Astrocyte (in vitro differentiated cells and primary cell): ENCODE results near the gene GSE1. TPM values are rescaled to one million over a fixed set of nuclear protein-coding genes. Genes with fewer than 3 reads are reported as not detected.

Experiments
- DNase-seq: peaks from one replicate; pipeline ENCODE4 v3.0.0-alpha.2; 2010; ENCODE audit warnings: low read depth
- FAIRE-seq: peaks from 2 replicates; lab custom pipeline; 2011; peaks lifted over from hg19 to GRCh38; lab: Jason Lieb, UNC
- H2AFZ ChIP-seq: 2 replicates; pipeline ENCODE4 v1.6.0; 2012; ENCODE audit warnings: low read depth, low read length, inconsistent platforms
- H3K27ac ChIP-seq: 2 replicates; pipeline ENCODE4 v1.5.1; 2011; ENCODE audit warnings: low read depth, low read length, inconsistent platforms
- H3K27me3 ChIP-seq: 2 replicates; pipeline ENCODE4 v1.6.0; 2011; ENCODE audit warnings: low read length, inconsistent platforms; ENCODE audit not compliant: insufficient read depth
- H3K36me3 ChIP-seq: 2 replicates; pipeline ENCODE4 v1.5.1; 2011; ENCODE audit warnings: low read length, inconsistent platforms; ENCODE audit not compliant: insufficient read depth
- H3K4me1 ChIP-seq: 2 replicates; pipeline ENCODE4 v1.5.1; 2011; ENCODE audit warnings: low read length, inconsistent platforms; ENCODE audit not compliant: insufficient read depth
- H3K4me2 ChIP-seq: 2 replicates; pipeline ENCODE4 v1.6.0; 2012; ENCODE audit warnings: low read length, inconsistent platforms
- H3K4me3 ChIP-seq: 2 replicates; pipeline ENCODE4 v1.5.1; 2011; ENCODE audit warnings: low read depth, mild to moderate bottlenecking, low read length, inconsistent platforms; ENCODE audit not compliant: insufficient read depth
- H3K79me2 ChIP-seq: 2 replicates; pipeline ENCODE4 v1.6.0; 2012; ENCODE audit warnings: mild to moderate bottlenecking, low read length, inconsistent platforms; ENCODE audit not compliant: insufficient read depth
- H3K9ac ChIP-seq: 2 replicates; pipeline ENCODE4 v1.6.0; 2012; ENCODE audit warnings: mild to moderate bottlenecking, low read length, inconsistent platforms
- H3K9me3 ChIP-seq: 2 replicates; pipeline ENCODE4 v1.5.1; 2012; ENCODE audit warnings: low read depth, mild to moderate bottlenecking, low read length, inconsistent platforms; ENCODE audit not compliant: insufficient read depth
- H4K20me1 ChIP-seq: 2 replicates; pipeline ENCODE4 v1.6.0; 2012; ENCODE audit warnings: low read length, inconsistent platforms; ENCODE audit not compliant: insufficient read depth
- H3K27ac Mint-ChIP-seq: one replicate; pipeline ENCODE4 v1.8.0; 2021; ENCODE audit warnings: mild to moderate bottlenecking, mixed read lengths; ENCODE audit not compliant: unreplicated experiment
- H3K27me3 Mint-ChIP-seq: one replicate; pipeline ENCODE4 v1.8.0; 2021; ENCODE audit warnings: low read depth, mixed read lengths; ENCODE audit not compliant: unreplicated experiment
- H3K36me3 Mint-ChIP-seq: one replicate; pipeline ENCODE4 v1.8.0; 2021; ENCODE audit warnings: low read depth, mixed read lengths; ENCODE audit not compliant: unreplicated experiment
- H3K4me1 Mint-ChIP-seq: one replicate; pipeline ENCODE4 v1.8.0; 2021; ENCODE audit warnings: low read depth, mixed read lengths; ENCODE audit not compliant: unreplicated experiment
- H3K4me3 Mint-ChIP-seq: one replicate; pipeline ENCODE4 v1.8.0; 2021; ENCODE audit warnings: mild to moderate bottlenecking, moderate library complexity, mixed read lengths; ENCODE audit not compliant: unreplicated experiment
- H3K9me3 Mint-ChIP-seq: one replicate; pipeline ENCODE4 v1.8.0; 2021; ENCODE audit warnings: mild to moderate bottlenecking, mixed read lengths; ENCODE audit not compliant: unreplicated experiment
- CTCF ChIP-seq: IDR thresholded peaks from 2 replicates; pipeline ENCODE4 v1.5.1; 2011; ENCODE audit warnings: low read depth, mild to moderate bottlenecking, inconsistent platforms, low read length, moderate library complexity; ENCODE audit not compliant: insufficient read depth
- EZH2 ChIP-seq: IDR thresholded peaks from 2 replicates; pipeline ENCODE4 v1.6.1; 2012; ENCODE audit warnings: mild to moderate bottlenecking, low read length, inconsistent platforms; ENCODE audit not compliant: insufficient read depth
- total RNA-seq: library from RNA; stranded (reverse); gene quantifications from 2 replicates; pipeline ENCODE4 v1.2.1, GENCODE V29; 2021

Gene GSE1
- total RNA-seq, 1 donor from 2014 or later: 35.0 TPM

GRCh38 chr16:85650844-85651628 is 37.9 kb downstream of the GSE1 start:
- H3K79me2 ChIP-seq: no peaks in the 10 kb centered on the region
- H3K4me1 ChIP-seq: peaks cover 16% of the 10 kb centered on the region
- no peak overlapping the region for H2AFZ ChIP-seq
- H4K20me1 ChIP-seq: peaks cover 51% of the 10 kb centered on the region
- no peaks in the 10 kb centered on the region for H3K27me3 ChIP-seq
- Mint-ChIP-seq H3K4me3 (no peak overlapping the region), H3K4me1 (peaks cover 3% of the 10 kb centered on the region), H3K9me3 (no peaks in the 10 kb centered on the region), H3K36me3 (peaks cover 9% of the 10 kb centered on the region), H3K27ac (no peak overlapping the region), H3K27me3 (no peaks in the 10 kb centered on the region)
- H3K36me3 ChIP-seq: no peaks in the 10 kb centered on the region
- DNase-seq (peak; percentile 4), FAIRE-seq (no peak)
- no peak overlapping the region for H3K4me2 ChIP-seq
- TF ChIP-seq EZH2: no peak
- no peak for TF ChIP-seq CTCF
- no peaks in the 10 kb centered on the region for H3K9me3 ChIP-seq
- no peak overlapping the region for H3K27ac ChIP-seq
- no peak overlapping the region for H3K9ac ChIP-seq
- no peak overlapping the region for H3K4me3 ChIP-seq

GRCh38 chr16:85651629-85652430 is 38.7 kb downstream of the GSE1 start:
- no peak overlapping the region for H3K9ac ChIP-seq
- H3K4me2 ChIP-seq: no peak overlapping the region
- peaks cover 3% of the 10 kb centered on the region for H3K4me1 Mint-ChIP-seq
- no peaks in the 10 kb centered on the region for H3K27me3 ChIP-seq
- H3K79me2 ChIP-seq: no peaks in the 10 kb centered on the region
- H3K4me1 ChIP-seq: peaks cover 16% of the 10 kb centered on the region
- H3K27me3 Mint-ChIP-seq: no peaks in the 10 kb centered on the region
- H3K27ac Mint-ChIP-seq: no peak overlapping the region
- peaks cover 49% of the 10 kb centered on the region for H4K20me1 ChIP-seq
- H3K9me3 Mint-ChIP-seq: no peaks in the 10 kb centered on the region
- no peak overlapping the region for H3K27ac ChIP-seq
- H3K4me3 ChIP-seq: no peak overlapping the region
- no peak overlapping the region for H2AFZ ChIP-seq
- H3K36me3 Mint-ChIP-seq: peaks cover 15% of the 10 kb centered on the region
- no peaks in the 10 kb centered on the region for H3K36me3 ChIP-seq
- FAIRE-seq: no peak
- TF ChIP-seq EZH2 (no peak), CTCF (no peak)
- no peak for DNase-seq
- H3K9me3 ChIP-seq: no peaks in the 10 kb centered on the region
- no peak overlapping the region for H3K4me3 Mint-ChIP-seq
